ENCODE data around the gene AANAT. TPM values are rescaled to one million over a fixed set of nuclear protein-coding genes. Genes with fewer than 3 reads are reported as not detected.

Gene AANAT
- total RNA-seq, 1 experiment from 2014 or later: not detected

DNA sequence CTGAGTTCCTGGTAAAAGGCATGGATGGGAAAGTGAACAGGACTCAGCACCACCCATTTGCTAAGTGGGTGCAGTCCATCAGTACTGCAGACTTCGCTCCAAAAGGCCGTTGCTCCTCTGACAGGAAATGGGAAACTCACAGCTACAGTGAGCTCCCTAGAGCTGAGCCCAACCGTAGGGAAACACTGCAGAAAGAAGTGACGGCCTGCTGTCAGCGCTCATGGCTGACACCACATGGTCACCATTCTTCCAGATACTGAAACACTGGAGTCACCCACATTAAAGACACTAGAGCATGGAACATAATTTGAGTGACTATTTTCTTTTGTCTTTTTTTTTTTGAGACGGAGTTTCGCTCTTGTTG, 46.4 kb upstream of the AANAT start:
- ChIA-PET POLR2A (ENCODE audit: unreplicated experiment) (no interaction called here), CTCF (no interaction called here)
- H4K20me1 ChIP-seq (ENCODE audit: insufficient read depth): no peaks in the 10 kb centered on the region; the same call in 1 of the 2 replicates

DNA sequence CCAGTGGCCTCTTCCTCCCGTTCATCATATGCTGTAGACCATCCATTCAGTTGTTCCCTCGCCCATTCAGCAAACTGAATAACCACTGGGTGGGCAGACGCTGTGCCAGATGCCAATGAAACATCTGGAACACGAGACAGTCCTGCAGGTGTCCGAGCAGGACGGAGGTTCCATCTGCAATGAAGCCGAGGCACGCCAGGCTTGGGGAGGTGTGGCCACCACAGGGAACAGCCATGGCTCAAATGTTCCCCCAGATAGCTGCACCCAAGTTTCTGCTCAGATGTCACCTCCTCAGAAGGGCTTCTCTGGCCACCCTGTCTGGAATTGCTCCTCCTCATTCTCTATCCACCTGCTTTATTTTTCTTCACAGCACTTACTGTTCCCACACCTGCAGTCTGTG, 45.0 kb upstream of the AANAT start:
- ChIA-PET CTCF (no interaction called here), POLR2A (ENCODE audit: unreplicated experiment) (no interaction called here)
- H3K4me3 ChIP-seq: no peak overlapping the region
- TF ChIP-seq, protein P1, sequence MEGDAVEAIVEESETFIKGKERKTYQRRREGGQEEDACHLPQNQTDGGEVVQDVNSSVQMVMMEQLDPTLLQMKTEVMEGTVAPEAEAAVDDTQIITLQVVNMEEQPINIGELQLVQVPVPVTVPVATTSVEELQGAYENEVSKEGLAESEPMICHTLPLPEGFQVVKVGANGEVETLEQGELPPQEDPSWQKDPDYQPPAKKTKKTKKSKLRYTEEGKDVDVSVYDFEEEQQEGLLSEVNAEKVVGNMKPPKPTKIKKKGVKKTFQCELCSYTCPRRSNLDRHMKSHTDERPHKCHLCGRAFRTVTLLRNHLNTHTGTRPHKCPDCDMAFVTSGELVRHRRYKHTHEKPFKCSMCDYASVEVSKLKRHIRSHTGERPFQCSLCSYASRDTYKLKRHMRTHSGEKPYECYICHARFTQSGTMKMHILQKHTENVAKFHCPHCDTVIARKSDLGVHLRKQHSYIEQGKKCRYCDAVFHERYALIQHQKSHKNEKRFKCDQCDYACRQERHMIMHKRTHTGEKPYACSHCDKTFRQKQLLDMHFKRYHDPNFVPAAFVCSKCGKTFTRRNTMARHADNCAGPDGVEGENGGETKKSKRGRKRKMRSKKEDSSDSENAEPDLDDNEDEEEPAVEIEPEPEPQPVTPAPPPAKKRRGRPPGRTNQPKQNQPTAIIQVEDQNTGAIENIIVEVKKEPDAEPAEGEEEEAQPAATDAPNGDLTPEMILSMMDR (conservative IDR thresholded peaks at IDR 0.05): no peak
- TF ChIP-seq EZH2 (IDR thresholded peaks at IDR 0.05; ENCODE audit: low read depth): no peak
- no peaks in the 10 kb centered on the region; the same call in 1 of the 2 replicates for H4K20me1 ChIP-seq (ENCODE audit: insufficient read depth)
- H2AFZ ChIP-seq: no peak overlapping the region
- no peaks in the 10 kb centered on the region for H3K79me2 ChIP-seq (ENCODE audit: low read depth)
- H3K9me2 ChIP-seq (ENCODE audit: insufficient read depth): no peaks in the 10 kb centered on the region
- H3K36me3 ChIP-seq (ENCODE audit: low read depth): no peaks in the 10 kb centered on the region
- no TSS peak for BruUV-seq (replicated peaks)
- H3K4me2 ChIP-seq: no peak overlapping the region
- no peak for DNase-seq
- H3K27ac ChIP-seq: no peak overlapping the region
- no peaks in the 10 kb centered on the region for H3K9me3 ChIP-seq (ENCODE audit: insufficient read depth, low read depth)
- intact Hi-C loops (cut with micrococcal nuclease; ENCODE audit: unreplicated experiment): no loop called here
- no peaks in the 10 kb centered on the region for H3F3A ChIP-seq (ENCODE audit: insufficient read depth, low read depth)
- no peaks in the 10 kb centered on the region for H3K4me1 ChIP-seq (replicated peaks; ENCODE audit: insufficient read depth)
- H3K27me3 ChIP-seq (ENCODE audit: insufficient read depth, low read depth): no peaks in the 10 kb centered on the region

More for the DNA sequence above, 46.4 kb upstream of the AANAT start:
- H3K27ac ChIP-seq: no peak overlapping the region
- no peak overlapping the region for H3K4me3 ChIP-seq
- no peak for DNase-seq
- no TSS peak for BruUV-seq (replicated peaks)
- no peaks in the 10 kb centered on the region for H3K9me3 ChIP-seq (ENCODE audit: insufficient read depth, low read depth)
- H3K4me2 ChIP-seq: no peak overlapping the region
- H3K79me2 ChIP-seq (ENCODE audit: low read depth): no peaks in the 10 kb centered on the region
- H3F3A ChIP-seq (ENCODE audit: insufficient read depth, low read depth): no peaks in the 10 kb centered on the region
- no peaks in the 10 kb centered on the region for H3K27me3 ChIP-seq (ENCODE audit: insufficient read depth, low read depth)
- TF ChIP-seq, protein P1 (conservative IDR thresholded peaks at IDR 0.05): no peak
- no peak for TF ChIP-seq EZH2 (IDR thresholded peaks at IDR 0.05; ENCODE audit: low read depth)
- H2AFZ ChIP-seq: no peak overlapping the region
- H3K4me1 ChIP-seq (replicated peaks; ENCODE audit: insufficient read depth): no peaks in the 10 kb centered on the region
- intact Hi-C loops (cut with micrococcal nuclease; ENCODE audit: unreplicated experiment): no loop called here
- no peaks in the 10 kb centered on the region for H3K9me2 ChIP-seq (ENCODE audit: insufficient read depth)
- H3K36me3 ChIP-seq (ENCODE audit: low read depth): no peaks in the 10 kb centered on the region

DNA sequence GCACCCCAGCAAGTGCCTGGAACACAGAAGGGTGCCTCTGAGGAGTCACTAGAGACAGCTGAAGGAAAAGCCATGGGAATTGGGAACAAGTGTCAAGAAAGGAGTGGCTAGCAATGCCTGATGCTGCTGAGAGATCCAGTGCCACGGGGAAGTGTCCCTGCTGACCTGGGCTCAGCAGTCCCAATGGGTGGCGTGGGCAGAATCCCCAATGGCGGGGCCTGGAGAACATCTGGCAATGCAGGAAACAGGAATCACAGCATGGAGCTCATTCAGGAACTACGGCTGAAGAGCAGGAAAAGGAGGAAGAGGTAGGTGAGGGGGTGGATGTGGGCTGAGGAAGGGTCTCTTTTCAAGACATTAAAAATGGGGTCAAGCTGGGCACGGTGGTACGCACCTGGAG, 44.5 kb upstream of the AANAT start:
- H3K79me2 ChIP-seq (ENCODE audit: low read depth): no peaks in the 10 kb centered on the region
- H3K27ac ChIP-seq: no peak overlapping the region
- ChIA-PET CTCF (no interaction called here), POLR2A (ENCODE audit: unreplicated experiment) (no interaction called here)
- no peaks in the 10 kb centered on the region for H3K4me1 ChIP-seq (replicated peaks; ENCODE audit: insufficient read depth)
- H3K36me3 ChIP-seq (ENCODE audit: low read depth): no peaks in the 10 kb centered on the region
- H2AFZ ChIP-seq: no peak overlapping the region
- H3F3A ChIP-seq (ENCODE audit: insufficient read depth, low read depth): no peaks in the 10 kb centered on the region
- no peak overlapping the region for H3K4me3 ChIP-seq
- no peak overlapping the region for H3K4me2 ChIP-seq
- H4K20me1 ChIP-seq (ENCODE audit: insufficient read depth): no peaks in the 10 kb centered on the region; the same call in 1 of the 2 replicates
- no peaks in the 10 kb centered on the region for H3K27me3 ChIP-seq (ENCODE audit: insufficient read depth, low read depth)
- intact Hi-C loops (cut with micrococcal nuclease; ENCODE audit: unreplicated experiment): no loop called here
- DNase-seq: no peak
- TF ChIP-seq, protein P1 (conservative IDR thresholded peaks at IDR 0.05): no peak
- no peaks in the 10 kb centered on the region for H3K9me2 ChIP-seq (ENCODE audit: insufficient read depth)
- no TSS peak for BruUV-seq (replicated peaks)
- no peaks in the 10 kb centered on the region for H3K9me3 ChIP-seq (ENCODE audit: insufficient read depth, low read depth)

All from PC-9 (cell line).